Dendritic cell treated with granulocyte-macrophage colony-stimulating factor and Interleukin-4, amounts not matched to agents 40 ng/mL and 50 ng/mL, for 4 days (primary cell): ENCODE measurements around the gene SAYSD1.

Source experiments
- H3K27ac Mint-ChIP-seq: one replicate; pipeline ENCODE4 v1.8.0; 2022; ENCODE audit warnings: mild to moderate bottlenecking, mixed read lengths
- H3K27me3 Mint-ChIP-seq: one replicate; pipeline ENCODE4 v1.8.0; 2022; ENCODE audit warnings: mild to moderate bottlenecking, mixed read lengths
- H3K36me3 Mint-ChIP-seq: one replicate; pipeline ENCODE4 v1.8.0; 2022; ENCODE audit warnings: low read depth, mixed read lengths
- H3K4me1 Mint-ChIP-seq: one replicate; pipeline ENCODE4 v1.8.0; 2022; ENCODE audit warnings: low read depth, mixed read lengths
- H3K4me3 Mint-ChIP-seq: one replicate; pipeline ENCODE4 v1.8.0; 2022; ENCODE audit warnings: mild to moderate bottlenecking, moderate library complexity, mixed read lengths
- H3K9me3 Mint-ChIP-seq: one replicate; pipeline ENCODE4 v1.8.0; 2022; ENCODE audit warnings: mixed read lengths
- intact Hi-C: fragments of 100-400 bp; cut with micrococcal nuclease; formaldehyde crosslinking; loops from one replicate; pipeline ENCODE4 v1.15.0; 2022

The SAYSD1 gene

DNA sequence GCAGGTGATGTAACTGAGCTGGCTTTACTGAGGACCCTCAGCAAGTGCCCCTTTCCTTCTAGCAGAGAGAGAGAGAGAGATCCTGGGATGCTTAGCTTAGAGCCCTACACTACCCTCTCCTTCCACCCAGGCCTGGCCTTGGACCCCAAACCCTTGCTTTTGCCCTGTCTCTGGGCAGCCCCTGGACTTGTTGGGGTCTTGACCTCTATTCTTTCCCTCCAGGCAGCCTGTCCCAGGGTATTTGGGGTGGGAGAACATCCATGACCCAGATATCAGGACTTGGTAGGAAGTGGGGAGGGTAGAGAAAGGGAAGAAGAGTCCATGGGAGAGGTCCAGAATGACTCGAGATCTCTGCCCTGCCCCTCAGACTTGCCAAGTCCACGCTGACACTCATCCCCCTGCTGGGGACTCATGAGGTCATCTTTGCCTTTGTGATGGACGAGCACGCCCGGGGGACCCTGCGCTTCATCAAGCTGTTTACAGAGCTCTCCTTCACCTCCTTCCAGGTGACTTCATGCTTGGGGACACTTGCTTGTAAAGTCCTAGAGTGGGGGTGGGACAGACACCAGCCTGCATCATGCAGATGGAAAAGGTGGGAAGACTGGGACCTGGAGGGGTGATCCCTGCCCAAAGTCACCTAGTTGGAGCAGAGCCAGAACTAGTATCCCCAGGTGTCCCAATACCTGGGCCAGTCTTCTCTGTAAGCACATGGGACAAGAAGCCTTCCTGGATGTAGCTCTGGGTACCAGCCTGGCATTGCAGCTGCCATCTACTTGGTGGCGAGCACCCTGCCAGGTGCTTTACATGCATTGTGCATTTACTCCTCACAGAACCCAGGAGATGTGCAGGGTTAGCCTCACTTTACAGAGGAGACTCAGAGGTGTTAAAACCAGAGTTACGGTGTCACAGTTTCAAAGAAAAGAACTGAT, 35.5 kb downstream of the SAYSD1 start:
- H3K4me1 Mint-ChIP-seq = peaks cover 7% of the 10 kb centered on the region
- no peaks in the 10 kb centered on the region for H3K36me3 Mint-ChIP-seq
- peaks cover 7% of the 10 kb centered on the region for H3K27me3 Mint-ChIP-seq
- H3K4me3 Mint-ChIP-seq = no peak overlapping the region
- H3K9me3 Mint-ChIP-seq = no peaks in the 10 kb centered on the region
- intact Hi-C loops = loop anchor here (10.0 kb wide), 1 partner anchor 225 kb away; no protein-coding TSS in a partner anchor
- no peak overlapping the region for H3K27ac Mint-ChIP-seq

DNA sequence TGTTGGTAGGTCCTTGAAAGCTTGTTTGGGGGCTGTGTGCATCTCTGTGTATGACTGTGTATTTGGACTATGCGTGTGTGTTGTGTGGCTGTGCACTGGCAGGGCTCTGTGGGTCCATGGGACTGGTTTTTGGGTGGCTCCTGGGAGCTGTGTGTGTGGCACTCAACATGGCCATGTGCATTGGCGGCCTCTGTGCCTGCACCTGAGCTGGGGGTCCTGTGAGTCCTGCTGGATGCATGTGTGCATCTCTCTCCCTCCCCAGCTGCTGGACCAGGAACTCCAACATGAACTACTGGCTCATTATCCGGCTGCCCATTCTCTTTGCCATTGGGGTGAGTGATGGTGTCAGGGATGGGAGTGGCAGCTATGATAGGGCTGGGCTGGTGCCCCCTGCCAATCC, 36.3 kb downstream of the SAYSD1 start:
- H3K36me3 Mint-ChIP-seq = no peaks in the 10 kb centered on the region
- peaks cover 7% of the 10 kb centered on the region for H3K4me1 Mint-ChIP-seq
- H3K9me3 Mint-ChIP-seq = no peaks in the 10 kb centered on the region
- peaks cover 4% of the 10 kb centered on the region for H3K27me3 Mint-ChIP-seq
- no peak overlapping the region for H3K4me3 Mint-ChIP-seq
- H3K27ac Mint-ChIP-seq = no peak overlapping the region
- intact Hi-C loops = no loop called here

- Mint-ChIP-seq H3K27me3 (peaks cover 1% of the 10 kb centered on the region), H3K9me3 (no peaks in the 10 kb centered on the region), H3K4me1 (peaks cover 7% of the 10 kb centered on the region), H3K27ac (no peak overlapping the region), H3K36me3 (no peaks in the 10 kb centered on the region), H3K4me3 (no peak overlapping the region)
- intact Hi-C loops = no loop called here
Observed at GRCh38 chr6:39077882-39078594, 36.9 kb downstream of the SAYSD1 start.

DNA sequence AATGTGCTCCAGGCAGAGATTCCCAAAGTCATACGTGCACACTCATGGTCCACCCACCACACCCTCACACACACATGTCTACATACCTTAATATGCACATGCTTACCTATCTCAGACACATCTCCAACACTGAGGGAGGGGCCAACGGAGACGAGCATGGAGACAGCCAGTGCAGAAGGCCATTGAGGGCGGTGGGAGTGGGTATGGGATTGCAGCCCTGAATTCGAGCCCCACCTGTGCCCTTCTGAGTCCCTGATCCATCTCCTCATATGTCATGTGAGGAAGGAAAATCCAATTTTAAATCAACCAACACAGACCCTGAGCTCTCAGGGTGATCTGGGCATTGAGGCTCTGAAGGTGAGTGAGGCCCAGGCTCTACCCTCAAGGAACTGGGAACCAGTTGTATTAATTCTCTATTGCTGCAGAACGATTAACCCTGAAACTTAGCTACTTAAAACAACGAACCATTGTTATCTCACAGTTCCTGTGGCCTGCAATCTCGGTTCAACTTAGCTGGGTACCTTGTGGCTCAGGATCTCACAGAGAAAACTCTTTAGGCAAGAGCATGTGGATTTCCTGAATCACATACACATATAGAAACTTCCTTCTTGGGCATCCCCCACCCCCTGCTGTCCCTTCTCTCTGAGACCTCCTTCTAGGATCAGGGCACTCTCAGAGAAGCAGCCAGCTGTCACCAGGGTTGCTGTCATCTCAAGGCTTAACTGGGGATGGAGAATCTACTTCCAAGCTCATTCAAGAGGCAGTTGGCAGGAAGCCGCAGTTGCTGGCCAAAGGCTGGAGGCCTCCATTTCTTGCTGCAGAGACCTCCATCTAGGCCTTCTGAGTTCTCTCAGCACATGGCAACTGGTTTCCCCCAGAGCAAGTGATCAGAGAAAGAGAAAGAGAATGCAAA, 38.1 kb downstream of the SAYSD1 start:
- intact Hi-C loops = no loop called here
- H3K9me3 Mint-ChIP-seq = no peaks in the 10 kb centered on the region
- no peak overlapping the region for H3K4me3 Mint-ChIP-seq
- no peaks in the 10 kb centered on the region for H3K4me1 Mint-ChIP-seq
- no peak overlapping the region for H3K27ac Mint-ChIP-seq
- no peaks in the 10 kb centered on the region for H3K36me3 Mint-ChIP-seq
- H3K27me3 Mint-ChIP-seq = peaks cover 2% of the 10 kb centered on the region

DNA sequence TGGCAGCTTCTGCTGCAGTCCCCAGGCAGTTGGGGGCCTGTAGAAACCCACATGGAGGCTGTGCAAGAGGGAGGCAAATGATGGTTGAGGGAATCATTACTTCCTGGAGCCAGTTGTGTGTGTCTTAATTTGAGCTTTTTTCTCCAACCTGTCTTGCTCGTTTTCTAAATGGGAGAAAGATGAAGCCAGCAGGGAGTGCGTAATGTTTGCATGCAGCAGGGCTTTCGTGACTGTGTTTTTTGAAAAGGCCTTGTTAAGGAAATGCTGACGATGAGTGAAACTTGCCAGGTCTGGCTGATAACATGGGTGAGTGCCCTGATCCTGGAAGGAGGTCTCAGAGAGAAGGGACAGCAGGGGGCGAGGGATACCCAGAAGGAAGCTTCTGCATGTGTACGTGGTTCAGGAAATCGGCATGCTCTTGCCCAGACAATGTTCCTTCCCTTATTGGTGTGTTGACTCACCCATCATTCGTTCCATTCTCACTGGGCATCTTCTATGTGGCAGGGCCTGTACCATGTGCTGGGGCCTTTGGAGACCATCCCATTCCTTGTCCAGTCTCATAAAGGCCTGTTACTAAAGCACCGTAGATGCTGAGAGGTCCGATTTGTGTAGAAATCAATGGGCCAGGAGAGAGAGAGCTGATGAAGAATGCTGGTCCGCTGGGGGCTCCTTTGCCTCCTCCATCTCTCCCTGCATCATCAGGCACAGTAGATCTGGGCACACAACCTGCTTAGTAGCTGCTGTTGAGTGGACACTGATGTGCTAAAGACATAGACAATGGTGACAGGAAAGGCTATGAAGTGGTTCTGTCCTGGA, 39.0 kb downstream of the SAYSD1 start:
- Mint-ChIP-seq H3K4me3 (no peak overlapping the region), H3K9me3 (no peaks in the 10 kb centered on the region), H3K27ac (no peak overlapping the region), H3K36me3 (no peaks in the 10 kb centered on the region), H3K4me1 (no peaks in the 10 kb centered on the region), H3K27me3 (peaks cover 2% of the 10 kb centered on the region)
- intact Hi-C loops = no loop called here

DNA sequence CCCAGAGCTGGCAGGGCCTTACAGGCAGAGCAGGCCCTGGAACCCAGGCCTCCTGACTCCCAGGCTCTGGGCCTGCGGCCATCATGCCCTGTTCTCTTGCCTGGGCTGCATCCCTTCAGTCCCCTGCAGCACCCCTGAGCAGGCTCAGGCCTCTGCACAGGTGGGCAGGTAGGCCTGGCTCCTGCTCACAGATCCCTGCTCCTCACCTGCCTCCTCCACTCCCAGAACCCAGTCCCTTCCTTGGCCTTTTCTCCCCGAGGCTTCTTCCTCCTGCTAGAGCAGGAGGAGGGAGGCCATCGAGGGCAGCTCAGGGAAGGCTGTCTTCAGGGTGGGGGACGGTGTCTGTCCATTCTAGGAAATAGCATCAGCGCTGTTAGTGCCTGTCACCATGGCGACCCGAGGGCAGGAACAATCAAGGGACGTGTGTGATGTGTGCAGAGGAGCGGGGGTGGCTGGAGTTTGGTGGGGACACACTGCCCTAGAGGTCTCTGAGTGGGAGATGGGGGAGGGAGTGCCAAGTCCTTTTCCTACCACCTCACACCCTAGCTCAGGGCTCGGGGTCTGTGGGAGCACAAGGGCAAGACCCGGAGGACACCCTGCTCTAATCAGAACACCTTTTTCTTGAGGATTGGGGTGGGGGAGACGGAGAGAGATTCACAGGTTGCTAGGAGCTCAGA, 39.8 kb downstream of the SAYSD1 start:
- no peaks in the 10 kb centered on the region for H3K9me3 Mint-ChIP-seq
- H3K36me3 Mint-ChIP-seq = no peaks in the 10 kb centered on the region
- no peak overlapping the region for H3K27ac Mint-ChIP-seq
- peaks cover 2% of the 10 kb centered on the region for H3K27me3 Mint-ChIP-seq
- no peak overlapping the region for H3K4me3 Mint-ChIP-seq
- H3K4me1 Mint-ChIP-seq = no peaks in the 10 kb centered on the region
- intact Hi-C loops = no loop called here

DNA sequence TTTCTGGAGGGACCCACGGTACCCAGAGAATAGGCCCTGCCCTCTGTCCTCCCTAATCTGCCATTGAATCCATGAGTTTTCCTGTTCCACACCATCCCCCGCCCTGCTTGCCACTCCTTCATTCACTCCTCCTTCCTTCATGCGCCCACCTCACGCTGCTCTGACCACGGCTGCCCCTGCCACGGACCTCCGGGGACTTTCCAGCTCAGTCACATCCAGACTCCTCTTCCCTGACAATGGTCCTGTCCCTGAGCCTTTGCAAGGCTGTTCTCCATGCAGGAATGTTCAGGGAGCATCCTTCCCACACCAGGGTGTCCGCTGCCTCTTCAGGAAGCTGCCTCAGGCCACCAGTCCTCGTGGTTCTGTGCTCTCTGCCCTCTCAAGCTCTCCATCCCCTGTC, 40.5 kb downstream of the SAYSD1 start:
- Mint-ChIP-seq H3K27me3 (peaks cover 2% of the 10 kb centered on the region), H3K27ac (no peak overlapping the region), H3K9me3 (no peaks in the 10 kb centered on the region), H3K4me3 (no peak overlapping the region), H3K4me1 (no peaks in the 10 kb centered on the region), H3K36me3 (no peaks in the 10 kb centered on the region)
- intact Hi-C loops = no loop called here

- Mint-ChIP-seq H3K4me3 (no peak overlapping the region), H3K4me1 (no peaks in the 10 kb centered on the region), H3K27ac (no peak overlapping the region), H3K36me3 (no peaks in the 10 kb centered on the region), H3K27me3 (peaks cover 3% of the 10 kb centered on the region), H3K9me3 (no peaks in the 10 kb centered on the region)
- intact Hi-C loops = no loop called here
Observed at GRCh38 chr6:39073471-39074355, 41.3 kb downstream of the SAYSD1 start.

DNA sequence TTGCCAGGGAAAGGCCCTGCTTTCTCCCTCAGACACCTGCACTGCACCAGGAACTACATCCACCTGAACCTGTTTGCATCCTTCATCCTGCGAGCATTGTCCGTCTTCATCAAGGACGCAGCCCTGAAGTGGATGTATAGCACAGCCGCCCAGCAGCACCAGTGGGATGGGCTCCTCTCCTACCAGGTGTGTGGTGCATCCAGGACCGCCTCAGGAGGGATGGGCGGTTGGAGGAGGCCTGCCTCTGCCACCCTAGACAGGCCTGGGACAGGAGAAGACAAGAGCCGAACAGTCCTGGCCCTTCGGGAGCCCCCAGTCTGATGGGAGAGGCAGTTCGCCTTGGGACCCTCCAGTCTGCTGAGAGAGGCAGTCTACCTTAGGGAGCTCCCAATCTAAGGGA, 42.2 kb downstream of the SAYSD1 start:
- Mint-ChIP-seq H3K9me3 (no peaks in the 10 kb centered on the region), H3K4me3 (no peak overlapping the region), H3K27ac (no peak overlapping the region), H3K4me1 (no peaks in the 10 kb centered on the region), H3K27me3 (peaks cover 3% of the 10 kb centered on the region), H3K36me3 (no peaks in the 10 kb centered on the region)
- intact Hi-C loops = no loop called here

GRCh38 chr6:39068391-39068790, 46.6 kb downstream of the SAYSD1 start:
- H3K27me3 Mint-ChIP-seq = peaks cover 7% of the 10 kb centered on the region
- no peak overlapping the region for H3K4me3 Mint-ChIP-seq

DNA sequence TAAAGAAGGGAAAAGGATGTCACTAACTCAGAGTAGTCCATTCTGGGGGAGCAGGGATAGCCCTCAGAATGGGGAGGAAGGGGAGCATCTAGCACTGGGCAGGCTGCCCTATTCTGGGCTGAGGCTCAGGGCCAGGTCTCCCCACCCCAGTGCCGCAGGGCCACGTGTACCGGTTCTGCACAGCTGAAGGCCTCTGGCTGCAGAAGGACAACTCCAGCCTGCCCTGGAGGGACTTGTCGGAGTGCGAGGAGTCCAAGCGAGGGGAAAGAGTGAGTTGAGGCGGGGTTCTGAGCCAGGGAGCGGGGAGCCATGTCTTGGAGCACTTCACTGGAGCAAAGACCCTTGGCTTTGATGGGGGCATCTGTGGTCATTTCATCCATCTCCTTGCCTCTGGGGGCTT, 49.4 kb downstream of the SAYSD1 start:
- intact Hi-C loops = no loop called here
- Mint-ChIP-seq H3K36me3 (no peaks in the 10 kb centered on the region), H3K27ac (no peak overlapping the region), H3K4me3 (no peak overlapping the region), H3K9me3 (no peaks in the 10 kb centered on the region), H3K4me1 (no peaks in the 10 kb centered on the region), H3K27me3 (peaks cover 10% of the 10 kb centered on the region)

More at GRCh38 chr6:39068391-39068790, 46.6 kb downstream of the SAYSD1 start:
- no peaks in the 10 kb centered on the region for H3K4me1 Mint-ChIP-seq
- no peaks in the 10 kb centered on the region for H3K9me3 Mint-ChIP-seq
- H3K36me3 Mint-ChIP-seq = no peaks in the 10 kb centered on the region
- H3K27ac Mint-ChIP-seq = no peak overlapping the region
- intact Hi-C loops = no loop called here

DNA sequence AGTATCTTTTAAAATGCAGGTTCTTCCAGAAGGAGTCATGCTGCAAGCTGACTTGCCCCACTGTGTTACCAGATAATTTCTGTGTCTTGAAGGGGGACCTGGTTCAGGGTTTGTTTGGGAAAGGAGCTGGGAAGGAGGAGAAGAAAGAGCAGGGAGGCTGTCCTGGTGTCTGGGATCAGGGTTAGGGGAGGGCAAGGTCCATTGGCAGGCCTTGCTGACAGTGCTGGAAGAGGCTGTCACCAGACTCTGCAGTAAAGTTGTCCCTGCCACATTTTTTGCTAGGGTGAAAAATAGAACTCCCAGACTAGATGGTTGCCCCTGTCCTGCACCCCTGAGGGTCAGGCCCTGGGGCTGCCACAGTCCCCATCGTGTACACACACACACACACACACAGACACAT, 51.5 kb downstream of the SAYSD1 start:
- intact Hi-C loops = no loop called here
- Mint-ChIP-seq H3K27ac (no peak overlapping the region), H3K9me3 (no peaks in the 10 kb centered on the region), H3K4me3 (no peak overlapping the region), H3K4me1 (no peaks in the 10 kb centered on the region), H3K27me3 (peaks cover 15% of the 10 kb centered on the region), H3K36me3 (no peaks in the 10 kb centered on the region)
